Measurements from ENCODE around the gene CACNA2D4.
"Not testable (repeated sequence)": the region's sequence is repeated elsewhere in the genome, so short reads cannot be mapped to it uniquely, and the experiment has no call there.

The CACNA2D4 gene

GRCh38 chr12:1819050-1819449 lies 99.4 kb downstream of the CACNA2D4 start:
- Histone ChIP-seq H3K4me3 (ENCODE audit: low read length) (no peak overlapping the region), H3K4me1 (ENCODE audit: insufficient read depth, low read length) (no peaks in the 10 kb centered on the region), H3K36me3 (ENCODE audit: insufficient read depth, low read length) (no peaks in the 10 kb centered on the region), H3K9me3 (ENCODE audit: low read length) (peaks cover 2% of the 10 kb centered on the region), H2AFZ (ENCODE audit: low read depth, low read length) (no peak overlapping the region), H3K27me3 (ENCODE audit: insufficient read depth, low read length) (peaks cover 53% of the 10 kb centered on the region)

- not testable (repeated sequence) for H3K36me3 ChIP-seq (ENCODE audit: insufficient read depth, low read length); H3K9me3 ChIP-seq (ENCODE audit: low read length); H3K4me3 ChIP-seq (ENCODE audit: low read length); H3K4me1 ChIP-seq (ENCODE audit: insufficient read depth, low read length); H2AFZ ChIP-seq (ENCODE audit: low read depth, low read length)
- H3K27me3 ChIP-seq (ENCODE audit: insufficient read depth, low read length), result peaks cover 45% of the 10 kb centered on the region
Observed at GRCh38 chr12:1817928-1818327, 100.5 kb downstream of the CACNA2D4 start.

- no peaks in the 10 kb centered on the region for H3K36me3 ChIP-seq (ENCODE audit: insufficient read depth, low read length)
- no peak overlapping the region for H3K4me3 ChIP-seq (ENCODE audit: low read length)
- peaks cover 2% of the 10 kb centered on the region for H3K9me3 ChIP-seq (ENCODE audit: low read length)
- peaks cover 34% of the 10 kb centered on the region for H3K27me3 ChIP-seq (ENCODE audit: insufficient read depth, low read length)
- H3K4me1 ChIP-seq (ENCODE audit: insufficient read depth, low read length), result no peaks in the 10 kb centered on the region
- H2AFZ ChIP-seq (ENCODE audit: low read depth, low read length), result no peak overlapping the region
Observed at GRCh38 chr12:1816730-1817348, 101.6 kb downstream of the CACNA2D4 start.

- Histone ChIP-seq H3K4me3 (ENCODE audit: low read length) (no peak overlapping the region), H3K4me1 (ENCODE audit: insufficient read depth, low read length) (no peaks in the 10 kb centered on the region), H2AFZ (ENCODE audit: low read depth, low read length) (no peak overlapping the region), H3K9me3 (ENCODE audit: low read length) (peaks cover 2% of the 10 kb centered on the region), H3K36me3 (ENCODE audit: insufficient read depth, low read length) (no peaks in the 10 kb centered on the region), H3K27me3 (ENCODE audit: insufficient read depth, low read length) (peaks cover 26% of the 10 kb centered on the region)
Observed at GRCh38 chr12:1815814-1816729, 102.4 kb downstream of the CACNA2D4 start.

- Histone ChIP-seq H2AFZ (ENCODE audit: low read depth, low read length) (no peak overlapping the region), H3K9me3 (ENCODE audit: low read length) (peaks cover 2% of the 10 kb centered on the region), H3K36me3 (ENCODE audit: insufficient read depth, low read length) (no peaks in the 10 kb centered on the region), H3K27me3 (ENCODE audit: insufficient read depth, low read length) (peaks cover 22% of the 10 kb centered on the region), H3K4me3 (ENCODE audit: low read length) (no peak overlapping the region), H3K4me1 (ENCODE audit: insufficient read depth, low read length) (no peaks in the 10 kb centered on the region)
Observed at GRCh38 chr12:1815108-1815507, 103.3 kb downstream of the CACNA2D4 start.

GRCh38 chr12:1814266-1814665 lies 104.2 kb downstream of the CACNA2D4 start:
- Histone ChIP-seq H3K36me3 (ENCODE audit: insufficient read depth, low read length) (no peaks in the 10 kb centered on the region), H3K9me3 (ENCODE audit: low read length) (peaks cover 2% of the 10 kb centered on the region), H2AFZ (ENCODE audit: low read depth, low read length) (no peak overlapping the region), H3K4me3 (ENCODE audit: low read length) (no peak overlapping the region), H3K27me3 (ENCODE audit: insufficient read depth, low read length) (peaks cover 13% of the 10 kb centered on the region), H3K4me1 (ENCODE audit: insufficient read depth, low read length) (no peaks in the 10 kb centered on the region)

GRCh38 chr12:1812650-1813302 lies 105.7 kb downstream of the CACNA2D4 start:
- Histone ChIP-seq H3K36me3 (ENCODE audit: insufficient read depth, low read length) (no peaks in the 10 kb centered on the region), H3K4me1 (ENCODE audit: insufficient read depth, low read length) (no peaks in the 10 kb centered on the region), H3K9me3 (ENCODE audit: low read length) (peaks cover 2% of the 10 kb centered on the region), H3K4me3 (ENCODE audit: low read length) (no peak overlapping the region), H2AFZ (ENCODE audit: low read depth, low read length) (no peak overlapping the region), H3K27me3 (ENCODE audit: insufficient read depth, low read length) (peaks cover 9% of the 10 kb centered on the region)

GRCh38 chr12:1811948-1812291 lies 106.5 kb downstream of the CACNA2D4 start:
- Histone ChIP-seq H3K9me3 (ENCODE audit: low read length) (peaks cover 2% of the 10 kb centered on the region), H2AFZ (ENCODE audit: low read depth, low read length) (no peak overlapping the region), H3K4me1 (ENCODE audit: insufficient read depth, low read length) (no peaks in the 10 kb centered on the region), H3K36me3 (ENCODE audit: insufficient read depth, low read length) (no peaks in the 10 kb centered on the region), H3K27me3 (ENCODE audit: insufficient read depth, low read length) (peaks cover 9% of the 10 kb centered on the region), H3K4me3 (ENCODE audit: low read length) (no peak overlapping the region)

- H3K9me3 ChIP-seq (ENCODE audit: low read length), result no peaks in the 10 kb centered on the region
- H3K4me3 ChIP-seq (ENCODE audit: low read length), result no peak overlapping the region
- no peak overlapping the region for H2AFZ ChIP-seq (ENCODE audit: low read depth, low read length)
- H3K36me3 ChIP-seq (ENCODE audit: insufficient read depth, low read length), result no peaks in the 10 kb centered on the region
- no peaks in the 10 kb centered on the region for H3K4me1 ChIP-seq (ENCODE audit: insufficient read depth, low read length)
- H3K27me3 ChIP-seq (ENCODE audit: insufficient read depth, low read length), result peaks cover 9% of the 10 kb centered on the region
Observed at GRCh38 chr12:1811281-1811947, 107.0 kb downstream of the CACNA2D4 start.

GRCh38 chr12:1810931-1811280 lies 107.5 kb downstream of the CACNA2D4 start:
- Histone ChIP-seq H2AFZ (ENCODE audit: low read depth, low read length) (no peak overlapping the region), H3K9me3 (ENCODE audit: low read length) (no peaks in the 10 kb centered on the region), H3K4me3 (ENCODE audit: low read length) (no peak overlapping the region), H3K27me3 (ENCODE audit: insufficient read depth, low read length) (peaks cover 9% of the 10 kb centered on the region), H3K36me3 (ENCODE audit: insufficient read depth, low read length) (no peaks in the 10 kb centered on the region), H3K4me1 (ENCODE audit: insufficient read depth, low read length) (no peaks in the 10 kb centered on the region)

- Histone ChIP-seq H2AFZ (ENCODE audit: low read depth, low read length) (no peak overlapping the region), H3K4me3 (ENCODE audit: low read length) (no peak overlapping the region)
Observed at GRCh38 chr12:1810201-1810930, 108.1 kb downstream of the CACNA2D4 start.

GRCh38 chr12:1809591-1810190 lies 108.8 kb downstream of the CACNA2D4 start:
- H3K4me3 ChIP-seq (ENCODE audit: low read length), result no peak overlapping the region
- peaks cover 5% of the 10 kb centered on the region for H3K27me3 ChIP-seq (ENCODE audit: insufficient read depth, low read length)
- H3K9me3 ChIP-seq (ENCODE audit: low read length), result no peaks in the 10 kb centered on the region
- no peaks in the 10 kb centered on the region for H3K36me3 ChIP-seq (ENCODE audit: insufficient read depth, low read length)
- H3K4me1 ChIP-seq (ENCODE audit: insufficient read depth, low read length), result no peaks in the 10 kb centered on the region
- H2AFZ ChIP-seq (ENCODE audit: low read depth, low read length), result no peak overlapping the region

More at GRCh38 chr12:1810201-1810930, 108.1 kb downstream of the CACNA2D4 start:
- Histone ChIP-seq H3K36me3 (ENCODE audit: insufficient read depth, low read length) (no peaks in the 10 kb centered on the region), H3K27me3 (ENCODE audit: insufficient read depth, low read length) (peaks cover 5% of the 10 kb centered on the region), H3K4me1 (ENCODE audit: insufficient read depth, low read length) (no peaks in the 10 kb centered on the region), H3K9me3 (ENCODE audit: low read length) (no peaks in the 10 kb centered on the region)
